Coronary artery (tissue), 2 donors: ENCODE data around the gene TEDC1.
A peak's percentile ranks its signal among the peaks of the same experiment; 100 is the strongest.

ENCODE experiments used
- DNase-seq: peaks from one replicate; pipeline ENCODE4 v3.0.0-alpha.2; 2017; ENCODE audit warnings: low spot score
- H3K27ac ChIP-seq, 2 donors: fragments of 200-600 bp; sonication (generic); one replicate each; pipeline ENCODE4 v1.5.1; 2016 to 2019
- H3K4me3 ChIP-seq: fragments of 200-600 bp; sonication (generic); 2 replicates; pipeline ENCODE4 v1.5.1; 2016; ENCODE audit warnings: mild to moderate bottlenecking, moderate library complexity
- TF ChIP-seq, protein P1 (sequence below): fragments of 200-600 bp; sonication (generic); IDR thresholded peaks from one replicate; pipeline ENCODE4 v1.5.1; 2019; ENCODE audit warnings: antibody characterized with exemption

TEDC1 gene

DNA sequence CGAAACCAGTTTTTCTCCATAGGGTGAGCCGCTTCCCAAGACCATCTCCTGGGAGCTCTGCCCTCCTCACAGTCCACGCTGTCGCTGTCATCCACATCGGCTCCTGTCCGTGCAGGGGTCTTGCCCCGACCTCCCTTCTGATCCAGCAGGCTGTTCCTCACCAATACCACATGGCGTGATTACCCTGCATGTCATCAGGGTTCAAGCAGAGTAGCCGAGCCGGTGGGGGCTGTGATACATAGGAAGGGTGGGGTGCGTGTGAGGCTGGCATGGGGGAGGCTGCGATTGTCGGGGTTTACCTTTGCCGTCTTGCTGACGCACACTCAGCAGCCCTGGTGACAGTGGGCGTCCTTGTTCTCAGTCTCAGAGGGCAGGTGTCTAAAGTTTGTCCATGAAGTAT lies 17.0 kb downstream of the TEDC1 start:
- H3K27ac ChIP-seq: no peak overlapping the region
- DNase-seq: peak; percentile 71
- no peak overlapping the region for H3K4me3 ChIP-seq
- TF ChIP-seq, protein P1, sequence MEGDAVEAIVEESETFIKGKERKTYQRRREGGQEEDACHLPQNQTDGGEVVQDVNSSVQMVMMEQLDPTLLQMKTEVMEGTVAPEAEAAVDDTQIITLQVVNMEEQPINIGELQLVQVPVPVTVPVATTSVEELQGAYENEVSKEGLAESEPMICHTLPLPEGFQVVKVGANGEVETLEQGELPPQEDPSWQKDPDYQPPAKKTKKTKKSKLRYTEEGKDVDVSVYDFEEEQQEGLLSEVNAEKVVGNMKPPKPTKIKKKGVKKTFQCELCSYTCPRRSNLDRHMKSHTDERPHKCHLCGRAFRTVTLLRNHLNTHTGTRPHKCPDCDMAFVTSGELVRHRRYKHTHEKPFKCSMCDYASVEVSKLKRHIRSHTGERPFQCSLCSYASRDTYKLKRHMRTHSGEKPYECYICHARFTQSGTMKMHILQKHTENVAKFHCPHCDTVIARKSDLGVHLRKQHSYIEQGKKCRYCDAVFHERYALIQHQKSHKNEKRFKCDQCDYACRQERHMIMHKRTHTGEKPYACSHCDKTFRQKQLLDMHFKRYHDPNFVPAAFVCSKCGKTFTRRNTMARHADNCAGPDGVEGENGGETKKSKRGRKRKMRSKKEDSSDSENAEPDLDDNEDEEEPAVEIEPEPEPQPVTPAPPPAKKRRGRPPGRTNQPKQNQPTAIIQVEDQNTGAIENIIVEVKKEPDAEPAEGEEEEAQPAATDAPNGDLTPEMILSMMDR: no peak

GRCh38 chr14:105508601-105509000 lies 17.6 kb downstream of the TEDC1 start:
- DNase-seq: peak; percentile 38
- H3K4me3 ChIP-seq: no peak overlapping the region
- H3K27ac ChIP-seq: no peak overlapping the region
- TF ChIP-seq, protein P1: no peak

DNA sequence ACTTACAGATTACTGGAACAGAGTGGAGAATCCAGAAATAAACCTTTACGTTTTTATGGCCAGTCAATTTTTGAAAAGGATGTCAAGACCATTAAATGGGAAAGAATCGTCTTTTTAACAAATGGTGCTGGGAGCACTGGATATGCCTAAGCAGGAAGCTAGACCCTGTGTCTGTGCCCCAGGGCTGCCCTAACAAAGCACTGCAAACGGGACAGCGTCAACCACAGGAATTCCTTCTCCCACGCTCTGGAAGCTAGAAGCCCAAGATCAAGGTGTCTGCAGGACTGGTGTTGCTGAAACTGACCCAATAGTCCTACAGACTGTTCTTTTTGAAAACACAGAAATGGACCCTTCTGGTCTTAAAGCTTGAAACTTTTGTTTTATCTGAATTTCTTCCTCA lies 26.1 kb downstream of the TEDC1 start:
- Histone ChIP-seq H3K4me3 (no peak overlapping the region), H3K27ac (no peak overlapping the region)
- DNase-seq: no peak
- TF ChIP-seq, protein P1: no peak

DNA sequence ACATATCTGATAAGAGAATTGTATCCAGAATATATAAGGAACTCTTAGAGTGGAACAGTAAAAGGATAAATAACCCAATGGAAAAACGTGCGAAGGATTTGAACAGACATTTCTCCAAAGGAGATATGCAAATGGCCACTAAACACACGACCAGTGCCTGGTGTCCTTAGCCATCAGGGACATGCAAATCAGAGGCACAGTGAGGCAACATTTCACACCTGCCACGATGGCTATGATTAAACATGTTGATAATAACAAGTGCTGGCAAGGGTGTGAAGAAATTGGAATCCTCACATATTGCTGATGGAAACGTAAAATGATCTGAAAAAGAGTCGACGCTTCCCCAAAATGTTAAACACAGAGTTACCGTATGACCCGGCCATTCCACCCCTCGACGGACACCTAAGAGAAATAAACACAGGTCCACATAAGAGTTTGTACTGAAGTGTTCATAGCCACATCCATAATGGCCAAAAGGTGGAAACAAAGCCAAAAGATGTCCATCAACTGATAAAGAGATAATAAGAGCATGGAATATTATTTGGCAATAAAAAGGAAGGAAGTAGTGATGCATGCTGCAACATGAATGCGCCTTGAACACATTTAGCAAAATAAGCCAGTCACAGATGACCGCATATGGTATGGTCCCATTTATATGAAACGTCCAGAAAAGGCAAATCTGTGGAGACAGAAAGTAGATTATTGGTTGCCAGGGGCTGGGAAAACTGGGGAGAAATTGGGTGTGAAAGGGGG lies 29.1 kb downstream of the TEDC1 start:
- H3K4me3 ChIP-seq: no peak overlapping the region
- peak; percentile 33 for DNase-seq
- H3K27ac ChIP-seq: no peak overlapping the region
- TF ChIP-seq, protein P1: no peak

DNA sequence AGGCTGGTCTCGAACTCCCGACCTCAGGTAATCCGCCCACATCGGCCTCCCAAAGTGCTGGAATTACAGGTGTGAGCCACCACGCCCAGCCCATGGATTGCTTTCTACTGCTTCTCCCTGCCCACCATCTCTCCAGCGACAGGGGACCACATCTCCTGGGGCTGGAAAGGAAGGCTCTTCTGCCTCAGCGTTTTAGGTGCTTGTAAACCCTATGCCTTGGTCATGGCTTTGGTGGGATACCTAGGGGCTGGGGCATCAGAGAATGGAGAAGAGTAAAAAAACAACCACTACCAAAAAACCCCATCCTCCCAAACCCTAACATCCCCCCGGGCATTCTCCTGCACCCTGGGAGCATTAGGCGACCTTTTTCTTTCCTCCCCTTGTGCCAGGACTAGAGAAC lies 34.3 kb downstream of the TEDC1 start:
- TF ChIP-seq, protein P1: no peak
- no peak overlapping the region for H3K4me3 ChIP-seq
- no peak for DNase-seq
- no peak overlapping the region for H3K27ac ChIP-seq

DNA sequence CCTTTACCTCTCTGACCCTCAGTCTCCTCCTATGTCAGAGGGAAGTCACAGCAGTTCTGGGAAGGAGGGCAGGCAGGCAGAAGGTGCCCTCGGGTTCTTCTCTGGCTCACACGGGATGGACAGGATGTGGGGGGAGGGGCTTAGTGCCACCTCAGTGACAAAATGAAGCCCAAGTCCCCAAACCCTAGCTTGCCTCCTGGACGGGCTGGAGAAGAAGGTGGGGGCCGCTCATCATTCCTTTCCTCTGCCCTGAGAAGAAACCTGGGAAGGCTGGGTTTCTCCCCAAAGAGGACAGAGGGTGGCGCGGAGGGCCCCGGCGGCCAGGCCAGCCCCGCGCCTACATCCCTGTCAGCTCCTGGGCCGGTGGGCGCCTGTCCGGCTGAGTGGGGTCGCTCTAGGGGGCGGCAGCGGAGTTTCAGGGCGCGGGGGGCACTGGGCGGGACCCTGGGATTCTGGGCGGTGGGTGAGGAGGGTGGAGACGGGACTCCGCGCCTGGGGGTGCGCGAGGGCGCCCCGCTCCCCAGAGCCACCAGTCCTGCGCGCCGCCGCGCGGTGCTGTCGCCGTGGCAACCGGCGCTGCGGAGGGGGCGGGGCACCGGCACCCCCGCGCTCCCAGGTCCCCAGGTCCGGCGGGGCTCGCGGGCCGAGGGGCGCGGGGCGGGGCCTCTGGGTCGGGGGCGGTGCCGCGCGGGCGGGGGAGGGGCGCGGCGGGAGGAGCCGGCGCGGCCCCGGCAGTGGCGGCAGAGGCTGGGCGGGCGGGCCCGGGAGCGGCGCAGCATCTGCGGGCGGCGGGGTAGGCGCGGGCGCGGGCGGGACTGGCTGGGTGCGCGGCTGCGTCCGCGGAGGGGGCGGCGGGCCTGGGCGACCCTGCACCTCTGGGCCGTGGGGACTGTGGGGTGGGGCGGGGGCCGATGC lies 35.1 kb downstream of the TEDC1 start, which contains the start of gene TMEM121:
TSS of gene TMEM121 (plus strand) at position 723 of the 915 bp plus-strand sequence. CDS start 2,252 bp downstream, outside the sequence.
- no peak for DNase-seq
- Histone ChIP-seq H3K4me3 (peak within 1 kb of the TSS; percentile 96), H3K27ac (peak within 1 kb of the TSS in 1 of 2 donors; percentile 69)
- TF ChIP-seq, protein P1: no peak
